NCI-H1092 treated with DMSO at 0.1 percent for 48 hours (cell line): ENCODE data around the gene TFB2M.

ENCODE experiments used
- DNase-seq: peaks from one replicate; lab custom pipeline; 2025; lab: John Stamatoyannopoulos, UW

TFB2M gene

GRCh38 chr1:246552110-246552509 lies 14.0 kb downstream of the TFB2M start:
- DNase-seq = no peak

- DNase-seq = no peak
Measured at GRCh38 chr1:246550402-246550801, 15.7 kb downstream of the TFB2M start.

DNA sequence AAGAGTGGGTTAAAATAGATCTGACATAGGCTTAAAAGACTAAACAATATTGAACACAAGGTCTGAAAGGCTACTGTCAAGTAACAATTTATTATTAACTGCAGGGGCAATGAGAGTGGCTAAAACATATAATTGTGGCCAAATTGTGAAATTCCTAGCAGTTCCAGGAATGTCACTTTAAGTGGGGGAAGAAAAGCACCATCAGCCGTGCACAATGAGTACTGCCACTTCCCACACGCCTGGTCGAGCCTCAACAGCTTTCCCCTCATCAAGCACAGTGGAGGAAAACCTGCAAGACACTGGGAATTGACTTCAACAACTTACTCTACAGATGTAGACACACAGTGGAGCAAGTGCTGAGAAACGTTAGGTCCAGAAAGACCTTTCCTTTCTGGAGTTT lies 16.4 kb downstream of the TFB2M start:
- DNase-seq = no peak

- no peak for DNase-seq
Measured at GRCh38 chr1:246544001-246544400, 22.1 kb downstream of the TFB2M start.

DNA sequence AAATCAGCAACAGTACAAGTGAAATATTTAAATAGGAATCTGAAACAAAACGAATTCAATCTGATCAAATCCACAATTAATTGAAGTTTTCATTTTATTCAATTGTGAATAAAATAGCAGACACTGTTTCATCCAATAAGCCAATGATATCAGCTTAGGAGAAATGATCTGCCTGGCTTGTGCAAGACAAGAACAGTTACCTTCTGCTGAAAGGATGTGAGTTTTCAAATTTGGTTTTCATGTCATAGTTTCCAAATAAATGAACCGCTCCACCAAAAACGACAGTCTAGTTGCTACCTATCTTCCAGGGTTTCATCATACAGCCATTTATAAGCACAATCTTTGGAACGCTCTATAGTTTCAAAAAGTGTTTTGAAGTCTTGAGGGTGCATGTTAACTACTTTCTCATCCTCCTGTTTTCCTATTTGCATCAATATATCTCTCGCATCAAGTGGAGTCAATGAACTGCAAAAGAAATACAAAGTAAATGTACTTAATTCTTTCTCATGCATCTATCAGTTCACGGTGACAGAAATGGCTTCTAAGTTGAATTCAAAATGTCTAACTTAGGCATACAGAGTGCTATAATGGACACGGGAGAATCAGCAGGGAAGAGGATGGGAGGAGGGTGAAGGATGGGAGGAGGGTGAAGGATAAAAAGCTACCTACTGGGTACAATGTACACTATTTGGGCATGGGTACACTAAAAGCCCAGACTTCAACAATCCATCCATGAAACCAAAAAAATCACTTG lies 25.1 kb downstream of the TFB2M start:
- DNase-seq = no peak

- no peak for DNase-seq
Measured at GRCh38 chr1:246537887-246538286, 28.2 kb downstream of the TFB2M start.

DNA sequence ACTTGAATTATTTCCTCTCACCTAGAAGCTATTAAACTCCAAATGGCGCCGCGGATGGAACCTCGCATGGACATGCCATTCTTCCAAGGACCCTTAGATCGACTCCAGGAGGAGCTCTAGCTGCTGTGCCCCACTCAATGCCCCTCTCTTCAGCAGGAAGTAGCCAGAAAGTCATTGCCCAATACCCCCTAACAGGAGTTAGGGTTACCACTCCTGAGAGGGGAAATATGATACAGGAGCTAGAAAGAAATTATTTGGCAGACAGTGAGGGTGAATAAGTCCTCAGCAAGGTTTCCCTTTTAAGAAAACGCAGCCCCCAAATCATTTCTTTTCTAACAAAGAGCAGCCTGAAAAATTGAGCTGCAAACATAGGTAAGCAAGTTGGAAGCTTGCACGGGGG lies 28.6 kb downstream of the TFB2M start:
- DNase-seq = no peak

DNA sequence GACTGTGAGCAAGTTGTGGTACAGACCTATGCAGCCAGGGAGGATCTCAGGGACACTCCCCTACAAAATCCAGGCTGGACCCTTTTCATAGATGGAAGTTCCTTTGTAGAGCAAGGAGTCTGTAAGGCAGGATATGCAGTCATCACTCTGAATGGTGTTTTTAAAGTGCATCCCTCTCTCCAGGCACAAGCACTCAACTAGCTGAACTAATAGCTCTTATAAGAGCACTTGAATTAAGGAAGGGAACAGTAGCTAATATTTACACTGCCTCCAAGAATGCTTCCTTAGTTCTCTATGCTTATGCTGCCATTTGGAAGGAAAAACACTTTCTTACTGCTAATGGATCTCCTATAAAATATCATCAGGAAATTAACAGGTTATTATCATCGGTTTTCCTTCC lies 31.9 kb downstream of the TFB2M start:
- DNase-seq = no peak

DNA sequence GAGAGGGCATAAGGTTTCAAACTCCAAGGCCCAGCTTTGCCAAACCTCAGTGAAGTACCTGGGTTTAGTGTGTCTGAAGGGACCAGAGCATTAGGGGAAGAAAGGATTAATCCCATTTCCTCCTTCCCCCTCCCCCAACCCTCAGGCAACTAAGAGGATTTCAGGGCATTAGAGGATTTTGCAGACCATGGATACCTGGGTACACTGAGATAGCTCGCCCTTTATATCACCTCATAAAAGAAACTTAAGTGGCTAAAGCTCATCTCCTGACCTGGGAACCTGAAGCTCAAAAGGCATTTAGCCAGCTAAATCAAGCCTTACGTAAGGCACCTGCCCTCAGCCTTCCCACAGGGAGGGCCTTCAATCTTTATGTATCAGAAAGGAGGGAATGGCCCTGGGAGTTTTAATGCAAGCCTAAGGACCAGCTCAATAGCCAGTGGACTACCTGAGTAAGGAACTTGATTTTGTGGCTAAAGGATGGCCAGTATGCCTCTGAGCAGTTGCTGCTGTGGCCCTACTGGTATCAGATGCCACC lies 32.6 kb downstream of the TFB2M start:
- DNase-seq = no peak

DNA sequence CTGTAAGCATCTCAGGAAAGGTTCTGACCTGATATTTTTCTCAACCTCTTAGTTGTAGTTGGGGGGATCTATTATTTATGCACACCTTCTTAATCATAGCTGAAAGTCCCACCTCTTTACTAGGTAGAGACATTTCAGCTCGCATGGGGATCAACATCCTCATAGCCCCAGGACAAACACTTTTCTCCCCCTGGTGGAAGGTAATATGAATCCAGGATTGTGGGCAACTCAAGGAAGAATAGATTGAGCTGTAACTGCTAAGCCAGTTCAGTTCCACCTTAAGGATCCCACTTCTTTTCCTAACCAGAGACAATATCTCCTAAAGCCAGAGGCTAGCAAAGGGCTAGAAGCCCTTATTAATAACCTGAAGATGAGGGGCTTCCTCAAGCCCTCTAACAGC lies 33.5 kb downstream of the TFB2M start:
- DNase-seq = no peak

GRCh38 chr1:246530482-246530881 lies 35.6 kb downstream of the TFB2M start:
- DNase-seq = no peak

- DNase-seq = no peak
Measured at GRCh38 chr1:246528933-246529731, 36.9 kb downstream of the TFB2M start.

- no peak for DNase-seq
Measured at GRCh38 chr1:246527402-246528088, 38.5 kb downstream of the TFB2M start.

GRCh38 chr1:246526915-246527314 lies 39.1 kb downstream of the TFB2M start:
- no peak for DNase-seq

DNA sequence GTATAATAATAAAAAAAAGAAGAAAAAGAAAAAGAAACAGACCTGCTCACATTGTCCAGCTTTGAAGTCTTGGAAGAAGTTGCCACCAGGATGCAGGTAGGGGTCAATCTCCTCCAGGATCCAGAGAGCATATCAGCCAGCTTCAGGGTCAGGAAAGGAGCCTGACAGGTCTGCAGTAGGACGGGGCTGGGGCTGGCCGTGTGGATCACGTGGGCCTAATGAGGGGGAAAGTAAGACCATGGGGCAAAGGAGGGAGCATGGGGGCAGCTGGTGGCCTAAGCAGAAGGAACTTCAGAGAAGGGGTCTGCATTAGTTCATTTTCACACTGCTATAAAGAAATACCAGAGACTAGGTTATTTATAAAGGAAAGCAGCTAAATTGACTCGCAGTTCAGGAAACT lies 39.7 kb downstream of the TFB2M start:
- no peak for DNase-seq

- no peak for DNase-seq
Measured at GRCh38 chr1:246519514-246519913, 46.5 kb downstream of the TFB2M start.

DNA sequence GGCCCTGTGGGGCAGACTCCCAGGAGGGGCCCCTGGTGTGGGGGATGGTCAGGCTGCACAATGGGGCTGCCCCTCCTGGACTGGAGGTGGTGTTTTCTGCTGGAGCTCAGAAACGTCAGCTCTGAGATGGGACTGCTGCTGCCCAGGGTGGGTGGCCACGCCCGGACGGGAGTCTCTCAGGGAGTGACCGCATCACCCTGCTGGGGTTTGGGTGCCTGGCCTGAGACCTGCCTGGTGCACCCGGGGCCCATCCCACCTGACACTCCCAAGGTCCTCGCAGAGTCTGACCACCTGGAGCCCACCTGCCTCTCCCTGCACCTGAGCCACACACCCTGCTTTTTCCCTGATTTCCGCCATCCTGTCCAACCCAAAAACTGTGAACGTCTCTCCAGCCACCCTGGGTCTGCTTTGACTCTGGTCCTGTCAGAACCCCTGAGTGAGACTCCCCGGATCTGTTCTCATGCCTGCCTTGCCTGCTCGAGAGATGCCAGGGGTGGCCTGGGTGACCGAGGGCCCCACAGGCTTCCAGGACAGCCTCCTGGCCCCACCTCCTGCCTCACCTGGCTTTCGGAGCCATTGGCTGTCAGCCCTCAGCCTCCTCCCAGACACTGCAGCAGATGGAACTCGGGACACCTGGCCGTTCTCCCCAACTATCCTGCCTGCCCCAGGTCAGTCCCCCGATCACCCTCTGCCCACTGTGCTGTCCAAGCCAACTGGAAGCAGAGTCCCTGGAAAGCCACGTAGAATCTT lies 47.4 kb downstream of the TFB2M start:
- no peak for DNase-seq

DNA sequence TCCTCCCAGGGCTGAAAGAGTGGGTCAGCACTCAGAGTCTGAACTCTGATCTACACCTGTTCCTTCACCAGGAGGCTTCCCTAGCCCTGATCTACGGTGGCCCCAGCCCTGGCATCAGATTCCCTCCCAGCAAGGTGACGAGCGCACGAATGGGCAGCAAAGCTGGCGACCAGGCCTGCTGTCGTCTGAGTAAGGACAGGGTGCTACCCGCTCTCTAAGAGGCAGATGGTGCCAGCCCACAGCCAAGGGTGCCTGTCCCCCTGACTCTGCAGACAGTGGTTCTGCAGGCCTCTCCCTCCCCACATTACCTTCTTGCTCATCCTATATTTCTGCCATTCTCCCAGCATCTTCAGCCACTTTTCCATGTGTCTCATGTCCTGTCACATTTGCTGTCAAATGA lies 48.7 kb downstream of the TFB2M start:
- no peak for DNase-seq

DNA sequence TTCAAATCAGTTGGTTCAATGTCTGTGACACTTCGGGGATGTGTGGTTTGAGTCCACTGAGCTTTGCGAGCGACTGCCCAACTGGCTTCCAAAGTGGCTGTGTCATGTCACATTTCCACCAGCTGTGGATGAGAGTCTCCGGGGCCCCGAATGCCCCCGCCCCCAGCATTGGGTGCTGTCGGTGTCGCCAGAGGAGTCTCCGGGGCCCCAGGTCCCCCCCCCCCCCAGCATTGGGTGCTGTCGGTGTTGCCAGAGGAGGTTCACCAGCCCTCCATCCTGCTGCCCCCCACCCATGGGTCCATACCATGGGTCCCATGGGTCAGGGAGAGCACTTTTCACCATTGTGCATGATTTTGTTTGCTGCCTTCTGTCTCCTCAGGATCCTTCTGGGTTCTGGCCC lies 49.9 kb downstream of the TFB2M start:
- DNase-seq = no peak

GRCh38 chr1:246515390-246516005 lies 50.6 kb downstream of the TFB2M start:
- DNase-seq = no peak

DNA sequence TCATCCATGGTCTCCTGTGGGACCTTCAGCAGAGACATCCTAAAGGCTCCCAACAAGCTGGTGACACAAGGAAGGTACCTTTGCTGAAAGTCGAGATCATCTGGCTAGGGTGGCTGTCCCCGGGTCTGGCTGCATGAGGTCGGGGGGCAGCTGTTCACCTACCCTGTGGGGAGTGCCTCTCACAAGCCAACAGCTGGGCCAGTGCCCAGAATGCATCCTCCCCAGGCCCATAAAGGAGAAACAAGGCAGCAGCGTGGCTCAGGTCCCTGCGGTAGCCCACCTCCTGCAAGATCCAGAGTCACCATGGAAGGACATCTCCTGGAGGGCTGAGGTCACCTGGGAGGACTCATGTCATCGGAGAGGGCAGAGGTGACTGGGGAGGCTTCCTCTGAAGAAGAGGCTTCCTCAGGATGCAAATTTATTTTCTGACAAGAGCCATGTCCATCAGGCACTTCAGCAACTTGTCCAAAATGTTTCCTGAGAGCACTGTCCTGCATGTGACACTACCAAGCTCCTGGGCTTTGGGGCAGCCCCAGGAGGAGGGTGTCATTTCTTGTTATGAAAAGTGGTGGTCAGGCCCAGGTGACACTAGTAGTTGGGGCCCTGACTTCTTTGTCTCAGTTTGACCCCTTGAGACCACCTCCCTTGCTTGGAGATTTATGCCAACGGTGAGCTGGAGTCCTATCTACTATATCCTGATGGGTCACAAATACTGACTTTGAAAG lies 52.3 kb downstream of the TFB2M start:
- DNase-seq = no peak
